ENCODE results near the gene CFAP206.

Gene CFAP206

DNA sequence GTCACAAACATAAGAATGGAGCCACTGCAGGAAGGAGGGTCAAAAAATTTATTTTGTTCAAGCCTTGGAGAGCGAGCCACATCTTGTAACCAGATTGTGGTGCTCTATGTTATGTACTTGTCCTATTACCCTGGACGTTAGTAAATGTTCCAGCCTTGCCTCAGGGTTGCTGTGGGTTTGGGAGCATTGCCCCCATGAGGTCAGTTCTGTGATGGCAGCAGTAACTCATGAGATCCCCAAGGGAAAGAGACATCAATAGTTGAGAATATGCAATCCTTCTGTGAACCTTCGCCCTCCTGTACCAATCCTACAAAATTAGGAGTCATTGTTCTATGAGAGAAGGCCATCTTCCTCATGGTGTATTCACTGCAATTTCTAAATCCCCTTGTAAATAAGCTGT, 16.4 kb upstream of the CFAP206 start (continued):
- TF ChIP-seq, protein P1, sequence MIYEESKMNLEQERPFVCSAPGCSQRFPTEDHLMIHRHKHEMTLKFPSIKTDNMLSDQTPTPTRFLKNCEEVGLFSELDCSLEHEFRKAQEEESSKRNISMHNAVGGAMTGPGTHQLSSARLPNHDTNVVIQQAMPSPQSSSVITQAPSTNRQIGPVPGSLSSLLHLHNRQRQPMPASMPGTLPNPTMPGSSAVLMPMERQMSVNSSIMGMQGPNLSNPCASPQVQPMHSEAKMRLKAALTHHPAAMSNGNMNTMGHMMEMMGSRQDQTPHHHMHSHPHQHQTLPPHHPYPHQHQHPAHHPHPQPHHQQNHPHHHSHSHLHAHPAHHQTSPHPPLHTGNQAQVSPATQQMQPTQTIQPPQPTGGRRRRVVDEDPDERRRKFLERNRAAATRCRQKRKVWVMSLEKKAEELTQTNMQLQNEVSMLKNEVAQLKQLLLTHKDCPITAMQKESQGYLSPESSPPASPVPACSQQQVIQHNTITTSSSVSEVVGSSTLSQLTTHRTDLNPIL (CRISPR knock-in tag; IDR thresholded peaks at IDR 0.05; ENCODE audit: low read depth) = no peak

DNA sequence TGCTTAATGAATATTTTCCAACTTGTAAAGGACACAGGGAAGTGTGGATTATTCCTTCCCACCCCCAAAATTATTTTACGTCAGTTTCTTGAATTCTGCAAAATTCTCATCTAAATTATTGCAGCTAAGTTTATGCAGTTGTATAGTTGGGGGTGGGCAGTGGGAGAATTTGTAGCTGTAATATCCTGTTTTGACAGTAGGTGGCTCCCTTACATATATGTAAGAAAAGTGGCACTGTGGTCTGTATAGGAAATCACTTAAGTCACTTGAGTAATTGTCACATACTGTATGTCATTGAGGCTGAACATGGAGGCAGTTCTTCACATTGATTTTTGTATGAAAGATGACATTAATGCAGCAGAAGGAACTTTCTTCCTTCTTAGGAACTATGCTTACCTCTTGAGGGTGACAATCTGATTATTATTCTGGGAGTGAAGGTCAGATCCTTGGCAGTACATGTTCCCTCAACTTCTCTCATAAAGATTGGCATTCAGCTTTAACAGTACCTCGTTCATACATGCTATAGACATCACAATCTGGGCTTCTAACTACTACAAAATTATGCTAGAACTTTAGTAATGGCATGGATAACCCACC, 14.6 kb upstream of the CFAP206 start:
- ATAC-seq = peak; percentile 89
- TF ChIP-seq ZFP3 (CRISPR knock-in tag; IDR thresholded peaks at IDR 0.05) = no peak
- no peak for TF ChIP-seq OSR1 (CRISPR knock-in tag; IDR thresholded peaks at IDR 0.05)
- TF ChIP-seq PPARA (CRISPR knock-in tag; IDR thresholded peaks at IDR 0.05; ENCODE audit: borderline replicate concordance) = no peak
- no peak for TF ChIP-seq CSDC2 (CRISPR knock-in tag; IDR thresholded peaks at IDR 0.05)
- TF ChIP-seq ZNF70 (CRISPR knock-in tag; IDR thresholded peaks at IDR 0.05) = no peak
- no peak for TF ChIP-seq GLIS3 (CRISPR knock-in tag; IDR thresholded peaks at IDR 0.05)
- TF ChIP-seq ZFP30 (CRISPR knock-in tag; IDR thresholded peaks at IDR 0.05) = no peak
- TF ChIP-seq, protein P2, sequence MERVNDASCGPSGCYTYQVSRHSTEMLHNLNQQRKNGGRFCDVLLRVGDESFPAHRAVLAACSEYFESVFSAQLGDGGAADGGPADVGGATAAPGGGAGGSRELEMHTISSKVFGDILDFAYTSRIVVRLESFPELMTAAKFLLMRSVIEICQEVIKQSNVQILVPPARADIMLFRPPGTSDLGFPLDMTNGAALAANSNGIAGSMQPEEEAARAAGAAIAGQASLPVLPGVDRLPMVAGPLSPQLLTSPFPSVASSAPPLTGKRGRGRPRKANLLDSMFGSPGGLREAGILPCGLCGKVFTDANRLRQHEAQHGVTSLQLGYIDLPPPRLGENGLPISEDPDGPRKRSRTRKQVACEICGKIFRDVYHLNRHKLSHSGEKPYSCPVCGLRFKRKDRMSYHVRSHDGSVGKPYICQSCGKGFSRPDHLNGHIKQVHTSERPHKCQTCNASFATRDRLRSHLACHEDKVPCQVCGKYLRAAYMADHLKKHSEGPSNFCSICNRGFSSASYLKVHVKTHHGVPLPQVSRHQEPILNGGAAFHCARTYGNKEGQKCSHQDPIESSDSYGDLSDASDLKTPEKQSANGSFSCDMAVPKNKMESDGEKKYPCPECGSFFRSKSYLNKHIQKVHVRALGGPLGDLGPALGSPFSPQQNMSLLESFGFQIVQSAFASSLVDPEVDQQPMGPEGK (CRISPR knock-in tag; IDR thresholded peaks at IDR 0.05; ENCODE audit: borderline replicate concordance) = no peak
- TF ChIP-seq ISL1 (CRISPR knock-in tag; IDR thresholded peaks at IDR 0.05) = no peak
- TF ChIP-seq, protein P3, sequence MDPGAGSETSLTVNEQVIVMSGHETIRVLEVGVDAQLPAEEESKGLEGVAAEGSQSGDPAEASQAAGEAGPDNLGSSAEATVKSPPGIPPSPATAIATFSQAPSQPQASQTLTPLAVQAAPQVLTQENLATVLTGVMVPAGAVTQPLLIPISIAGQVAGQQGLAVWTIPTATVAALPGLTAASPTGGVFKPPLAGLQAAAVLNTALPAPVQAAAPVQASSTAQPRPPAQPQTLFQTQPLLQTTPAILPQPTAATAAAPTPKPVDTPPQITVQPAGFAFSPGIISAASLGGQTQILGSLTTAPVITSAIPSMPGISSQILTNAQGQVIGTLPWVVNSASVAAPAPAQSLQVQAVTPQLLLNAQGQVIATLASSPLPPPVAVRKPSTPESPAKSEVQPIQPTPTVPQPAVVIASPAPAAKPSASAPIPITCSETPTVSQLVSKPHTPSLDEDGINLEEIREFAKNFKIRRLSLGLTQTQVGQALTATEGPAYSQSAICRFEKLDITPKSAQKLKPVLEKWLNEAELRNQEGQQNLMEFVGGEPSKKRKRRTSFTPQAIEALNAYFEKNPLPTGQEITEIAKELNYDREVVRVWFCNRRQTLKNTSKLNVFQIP (CRISPR knock-in tag; IDR thresholded peaks at IDR 0.05; ENCODE audit: borderline replicate concordance, low read depth) = no peak
- TF ChIP-seq ARNTL (CRISPR knock-in tag; IDR thresholded peaks at IDR 0.05; ENCODE audit: borderline replicate concordance, low read depth) = no peak
- no peak for TF ChIP-seq ZNF565 (CRISPR knock-in tag; conservative IDR thresholded peaks at IDR 0.05; ENCODE audit: low read depth)
- no peak for TF ChIP-seq TOX (CRISPR knock-in tag; IDR thresholded peaks at IDR 0.05; ENCODE audit: borderline replicate concordance)
- TF ChIP-seq, protein P1 (CRISPR knock-in tag; IDR thresholded peaks at IDR 0.05; ENCODE audit: low read depth) = no peak
- TF ChIP-seq ESRRG (CRISPR knock-in tag; IDR thresholded peaks at IDR 0.05) = no peak
- TF ChIP-seq, protein P4, sequence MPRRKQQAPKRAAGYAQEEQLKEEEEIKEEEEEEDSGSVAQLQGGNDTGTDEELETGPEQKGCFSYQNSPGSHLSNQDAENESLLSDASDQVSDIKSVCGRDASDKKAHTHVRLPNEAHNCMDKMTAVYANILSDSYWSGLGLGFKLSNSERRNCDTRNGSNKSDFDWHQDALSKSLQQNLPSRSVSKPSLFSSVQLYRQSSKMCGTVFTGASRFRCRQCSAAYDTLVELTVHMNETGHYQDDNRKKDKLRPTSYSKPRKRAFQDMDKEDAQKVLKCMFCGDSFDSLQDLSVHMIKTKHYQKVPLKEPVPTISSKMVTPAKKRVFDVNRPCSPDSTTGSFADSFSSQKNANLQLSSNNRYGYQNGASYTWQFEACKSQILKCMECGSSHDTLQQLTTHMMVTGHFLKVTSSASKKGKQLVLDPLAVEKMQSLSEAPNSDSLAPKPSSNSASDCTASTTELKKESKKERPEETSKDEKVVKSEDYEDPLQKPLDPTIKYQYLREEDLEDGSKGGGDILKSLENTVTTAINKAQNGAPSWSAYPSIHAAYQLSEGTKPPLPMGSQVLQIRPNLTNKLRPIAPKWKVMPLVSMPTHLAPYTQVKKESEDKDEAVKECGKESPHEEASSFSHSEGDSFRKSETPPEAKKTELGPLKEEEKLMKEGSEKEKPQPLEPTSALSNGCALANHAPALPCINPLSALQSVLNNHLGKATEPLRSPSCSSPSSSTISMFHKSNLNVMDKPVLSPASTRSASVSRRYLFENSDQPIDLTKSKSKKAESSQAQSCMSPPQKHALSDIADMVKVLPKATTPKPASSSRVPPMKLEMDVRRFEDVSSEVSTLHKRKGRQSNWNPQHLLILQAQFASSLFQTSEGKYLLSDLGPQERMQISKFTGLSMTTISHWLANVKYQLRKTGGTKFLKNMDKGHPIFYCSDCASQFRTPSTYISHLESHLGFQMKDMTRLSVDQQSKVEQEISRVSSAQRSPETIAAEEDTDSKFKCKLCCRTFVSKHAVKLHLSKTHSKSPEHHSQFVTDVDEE (CRISPR knock-in tag; IDR thresholded peaks at IDR 0.05) = no peak
- TF ChIP-seq BACH2 (CRISPR knock-in tag; IDR thresholded peaks at IDR 0.05; ENCODE audit: borderline replicate concordance) = no peak
- no peak for TF ChIP-seq ZNF8 (CRISPR knock-in tag; IDR thresholded peaks at IDR 0.05)

DNA sequence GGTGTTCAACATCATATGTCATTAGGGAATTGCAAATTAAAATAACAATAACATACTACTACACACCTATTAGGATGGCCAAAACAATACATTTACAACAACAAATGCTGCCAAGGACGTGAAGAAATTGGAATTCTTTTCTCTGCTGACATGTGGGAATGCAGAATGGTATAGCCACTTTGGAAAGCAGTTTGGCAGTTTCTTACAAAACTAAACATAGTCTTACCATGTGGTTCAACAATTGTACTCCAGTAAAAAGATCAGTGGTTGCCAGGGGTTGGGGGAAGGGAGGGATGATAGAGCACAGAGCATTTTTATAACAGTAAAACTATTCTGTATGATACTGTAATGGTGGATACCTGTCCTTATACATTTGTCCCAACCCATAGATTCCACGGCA, 12.3 kb upstream of the CFAP206 start:
- no peak for ATAC-seq
- TF ChIP-seq RARB (CRISPR knock-in tag; IDR thresholded peaks at IDR 0.05) (no peak), ZNF8 (CRISPR knock-in tag; IDR thresholded peaks at IDR 0.05) (no peak), BACH2 (CRISPR knock-in tag; IDR thresholded peaks at IDR 0.05; ENCODE audit: borderline replicate concordance) (no peak), ZNF70 (CRISPR knock-in tag; IDR thresholded peaks at IDR 0.05) (no peak), TCF4 (CRISPR knock-in tag; IDR thresholded peaks at IDR 0.05; ENCODE audit: borderline replicate concordance) (no peak), ZNF565 (CRISPR knock-in tag; conservative IDR thresholded peaks at IDR 0.05; ENCODE audit: low read depth) (no peak), ZC3H10 (CRISPR knock-in tag; IDR thresholded peaks at IDR 0.05) (no peak), OSR1 (CRISPR knock-in tag; IDR thresholded peaks at IDR 0.05) (no peak), GLIS3 (CRISPR knock-in tag; IDR thresholded peaks at IDR 0.05) (no peak), ZFP3 (CRISPR knock-in tag; IDR thresholded peaks at IDR 0.05) (no peak)
- TF ChIP-seq, protein P3 (CRISPR knock-in tag; IDR thresholded peaks at IDR 0.05; ENCODE audit: borderline replicate concordance, low read depth) = no peak
- TF ChIP-seq, protein P2 (CRISPR knock-in tag; IDR thresholded peaks at IDR 0.05; ENCODE audit: borderline replicate concordance) = no peak
- TF ChIP-seq, protein P5, sequence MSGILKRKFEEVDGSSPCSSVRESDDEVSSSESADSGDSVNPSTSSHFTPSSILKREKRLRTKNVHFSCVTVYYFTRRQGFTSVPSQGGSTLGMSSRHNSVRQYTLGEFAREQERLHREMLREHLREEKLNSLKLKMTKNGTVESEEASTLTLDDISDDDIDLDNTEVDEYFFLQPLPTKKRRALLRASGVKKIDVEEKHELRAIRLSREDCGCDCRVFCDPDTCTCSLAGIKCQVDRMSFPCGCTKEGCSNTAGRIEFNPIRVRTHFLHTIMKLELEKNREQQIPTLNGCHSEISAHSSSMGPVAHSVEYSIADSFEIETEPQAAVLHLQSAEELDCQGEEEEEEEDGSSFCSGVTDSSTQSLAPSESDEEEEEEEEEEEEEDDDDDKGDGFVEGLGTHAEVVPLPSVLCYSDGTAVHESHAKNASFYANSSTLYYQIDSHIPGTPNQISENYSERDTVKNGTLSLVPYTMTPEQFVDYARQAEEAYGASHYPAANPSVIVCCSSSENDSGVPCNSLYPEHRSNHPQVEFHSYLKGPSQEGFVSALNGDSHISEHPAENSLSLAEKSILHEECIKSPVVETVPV (CRISPR knock-in tag; IDR thresholded peaks at IDR 0.05) = no peak
